GM19468 (cell line): ENCODE data around the gene ZBTB46.
"Not testable (repeated sequence)": the region's sequence is repeated elsewhere in the genome, so short reads cannot be mapped to it uniquely, and the experiment has no call there.

Experiments used
- ATAC-seq: cut with Tn5 transposase; IDR thresholded peaks from one replicate; pipeline ENCODE4 v1.9.1; 2021; ENCODE audit warnings: mild to moderate bottlenecking, moderate library complexity, moderate number of reproducible peaks; ENCODE audit not compliant: unreplicated experiment; ENCODE audit errors: extremely low read depth

ZBTB46 gene

GRCh38 chr20:63830841-63831588, at the start of gene ZBTB46:
ZBTB46 (minus strand) TSS chr20:63831264; CDS start chr20:63790757, 40,507 bp downstream.
- no peak for ATAC-seq

GRCh38 chr20:63878899-63879663, 48.0 kb upstream of the ZBTB46 start:
- ATAC-seq: no peak

- no peak for ATAC-seq
Observed at GRCh38 chr20:63877755-63878470, 46.8 kb upstream of the ZBTB46 start.

GRCh38 chr20:63876489-63877036, 45.5 kb upstream of the ZBTB46 start:
- ATAC-seq: no peak

- not testable (repeated sequence) for ATAC-seq
Observed at GRCh38 chr20:63874241-63874640, 43.2 kb upstream of the ZBTB46 start.

- no peak for ATAC-seq
Observed at GRCh38 chr20:63873477-63873971, 42.5 kb upstream of the ZBTB46 start.

- no peak for ATAC-seq
Observed at GRCh38 chr20:63868264-63868663, 37.2 kb upstream of the ZBTB46 start.

GRCh38 chr20:63867042-63867441, 36.0 kb upstream of the ZBTB46 start:
- not testable (repeated sequence) for ATAC-seq

- ATAC-seq: peak; percentile 72
Observed at GRCh38 chr20:63864978-63865640, 34.0 kb upstream of the ZBTB46 start, which contains the start of gene TPD52L2. TPD52L2 (plus strand) TSS chr20:63865270; CDS start chr20:63865366, 96 bp downstream.

GRCh38 chr20:63864545-63864977, 33.5 kb upstream of the ZBTB46 start:
- ATAC-seq: no peak

- ATAC-seq: peak; percentile 49
Observed at GRCh38 chr20:63863798-63864544, 32.9 kb upstream of the ZBTB46 start.

- ATAC-seq: no peak
Observed at GRCh38 chr20:63863021-63863797, 32.1 kb upstream of the ZBTB46 start.

- ATAC-seq: no peak
Observed at GRCh38 chr20:63861981-63862901, 31.2 kb upstream of the ZBTB46 start.

- no peak for ATAC-seq
Observed at GRCh38 chr20:63861365-63861934, 30.4 kb upstream of the ZBTB46 start, which contains the start of gene ABHD16B. ABHD16B (plus strand) TSS chr20:63861498; CDS start chr20:63861541, 43 bp downstream.

GRCh38 chr20:63860325-63861051, 29.4 kb upstream of the ZBTB46 start:
- ATAC-seq: no peak

- no peak for ATAC-seq
Observed at GRCh38 chr20:63859166-63859699, 28.2 kb upstream of the ZBTB46 start.
